ENCODE measurements around the gene COBLL1.
A peak's percentile ranks its signal among the peaks of the same experiment; 100 is the strongest.

GRCh38 chr2:164841719-164842623, at the start of gene COBLL1:
- no peak for TF ChIP-seq POLR2A (IDR thresholded peaks at IDR 0.05; ENCODE audit: low read depth, low read length)
- peak; percentile 57 for TF ChIP-seq CTCF (conservative IDR thresholded peaks at IDR 0.05; ENCODE audit: low read depth, low read length)
- no peak for TF ChIP-seq RFX5 (IDR thresholded peaks at IDR 0.05; ENCODE audit: low read depth, low read length)
- no peak for TF ChIP-seq USF2 (IDR thresholded peaks at IDR 0.05; ENCODE audit: low read depth, low read length)
- no peak for TF ChIP-seq NFE2L2 (IDR thresholded peaks at IDR 0.05; ENCODE audit: low read depth, low read length)
- TF ChIP-seq SMC3 (IDR thresholded peaks at IDR 0.05; ENCODE audit: low read depth, low read length) = no peak
- TF ChIP-seq RAD21 (IDR thresholded peaks at IDR 0.05; ENCODE audit: low read length) = peak; percentile 14; the same call in 1 of the 2 replicates
